GM12878 (cell line): ENCODE measurements around the gene FANCG. TPM values are rescaled to one million over a fixed set of nuclear protein-coding genes. Genes with fewer than 3 reads are reported as not detected.

Experiments
- ATAC-seq: fragments of 200-7000 bp; cut with Tn5 transposase; 3 replicates; pipeline ENCODE4 v1.9.1; 2020; ENCODE audit warnings: mild to moderate bottlenecking, moderate library complexity
- BruUV-seq: library from RNA; stranded (reverse); fragments of 400-500 nt; replicated peaks from 2 replicates; lab custom pipeline; 2021; lab: Mats Ljungman, UMichigan
- CTCF ChIA-PET: fragments of 300-600 bp; sonication (Branson Sonifier 250); formaldehyde crosslinking; extraction: SDS; loops from one replicate; lab custom pipeline; 2021; ENCODE audit warnings: inconsistent platforms; lab: Yijun Ruan, JAX
- POLR2A ChIA-PET: fragments of 350-600 bp; formaldehyde crosslinking; extraction: SDS; loops from one replicate; lab custom pipeline; 2021; ENCODE audit warnings: inconsistent platforms; lab: Charles Lee
- RAD21 ChIA-PET: fragments of 300-600 bp; sonication (Branson Sonifier 250); formaldehyde crosslinking; loops from one replicate; lab custom pipeline; 2023; ENCODE audit warnings: antibody characterized with exemption; ENCODE audit not compliant: unreplicated experiment; lab: Charles Lee
- SMC1A ChIA-PET: fragments of 300-600 bp; sonication (Branson Sonifier 250); formaldehyde crosslinking; loops from one replicate; lab custom pipeline; 2023; ENCODE audit not compliant: unreplicated experiment, uncharacterized antibody; lab: Charles Lee
- DNase-seq: peaks from one replicate; pipeline ENCODE4 v3.0.0-alpha.2; 2011; ENCODE audit warnings: low read depth, low spot score
- FAIRE-seq: peaks from 3 replicates; lab custom pipeline; 2011; peaks lifted over from hg19 to GRCh38; lab: Jason Lieb, UNC
- H2AFZ ChIP-seq: 2 replicates; pipeline ENCODE4 v1.6.0; 2011; ENCODE audit warnings: low read depth, low read length, control low read depth; ENCODE audit not compliant: control insufficient read depth
- H3K27ac ChIP-seq: 2 replicates; pipeline ENCODE4 v1.5.1; 2011; ENCODE audit warnings: control low read depth; ENCODE audit not compliant: control insufficient read depth, insufficient read depth
- H3K27me3 ChIP-seq, 2 experiments: replicated peaks in 1 of 2; 2 replicates each; pipeline versions ENCODE4 v1.6.0 to v1.6.1; 2011; ENCODE audit warnings: low read length in 1 of 2; ENCODE audit not compliant: control insufficient read depth in 2 of 2, insufficient read depth in 2 of 2
- H3K36me3 ChIP-seq, 2 experiments: 2 replicates each; pipeline ENCODE4 v1.5.1; 2011; ENCODE audit warnings: low read length in 1 of 2; ENCODE audit not compliant: control insufficient read depth in 2 of 2, insufficient read depth in 2 of 2
- H3K4me1 ChIP-seq: 2 replicates; pipeline ENCODE4 v1.6.1; 2011; ENCODE audit warnings: mild to moderate bottlenecking, low read length, moderate library complexity, mixed read lengths; ENCODE audit not compliant: control insufficient read depth, insufficient read depth
- H3K4me2 ChIP-seq: 2 replicates; pipeline ENCODE4 v1.6.0; 2011; ENCODE audit warnings: control low read depth; ENCODE audit not compliant: control insufficient read depth, insufficient read depth
- H3K4me3 ChIP-seq: fragments of 200-600 bp; sonication (generic); 2 replicates; pipeline ENCODE4 v1.5.1; 2016
- H3K79me2 ChIP-seq: 2 replicates; pipeline ENCODE4 v1.6.0; 2011; ENCODE audit warnings: low read length; ENCODE audit not compliant: control insufficient read depth, insufficient read depth
- H3K9ac ChIP-seq: 2 replicates; pipeline ENCODE4 v1.8.0; 2011; ENCODE audit warnings: low read length, control low read depth, mixed read lengths; ENCODE audit not compliant: control insufficient read depth, insufficient read depth
- H3K9me3 ChIP-seq: replicated peaks from 3 replicates; pipeline ENCODE4 v1.5.1; 2011; ENCODE audit warnings: mild to moderate bottlenecking, low read length; ENCODE audit not compliant: control insufficient read depth, insufficient read depth
- H4K20me1 ChIP-seq: 2 replicates; pipeline ENCODE4 v1.6.0; 2011; ENCODE audit not compliant: control insufficient read depth, insufficient read depth
- ASH2L ChIP-seq: fragments of 300-600, 200-600 bp; sonication (generic); IDR thresholded peaks from 2 replicates; pipeline ENCODE4 v1.6.1; 2017; ENCODE audit warnings: low read depth, mild to moderate bottlenecking, borderline replicate concordance
- HDAC2 ChIP-seq: fragments of 200-600 bp; sonication (generic); IDR thresholded peaks from 2 replicates; pipeline ENCODE4 v1.6.1; 2017
- IRF3 ChIP-seq: fragments of 450-650 bp; IDR thresholded peaks from 2 replicates; pipeline ENCODE4 v1.6.1; 2014; ENCODE audit warnings: mild to moderate bottlenecking
- IRF5 ChIP-seq: fragments of 450-650 bp; IDR thresholded peaks from 2 replicates; pipeline ENCODE4 v1.6.1; 2017; ENCODE audit warnings: borderline replicate concordance
- NR2C1 ChIP-seq: fragments of 450-650 bp; IDR thresholded peaks from 2 replicates; pipeline ENCODE4 v1.6.1; 2017; ENCODE audit warnings: antibody characterized with exemption, mild to moderate bottlenecking, moderate library complexity
- NR2C2 ChIP-seq: IDR thresholded peaks from 2 replicates; pipeline ENCODE4 v1.6.1; 2011; ENCODE audit warnings: borderline replicate concordance, low read depth; ENCODE audit not compliant: control insufficient read depth, insufficient read length
- PKNOX1 ChIP-seq: fragments of 450-650 bp; IDR thresholded peaks from 2 replicates; pipeline ENCODE4 v1.6.1; 2016; ENCODE audit warnings: mild to moderate bottlenecking
- POLR2AphosphoS2 ChIP-seq: IDR thresholded peaks from 2 replicates; pipeline ENCODE4 v1.6.1; 2011; ENCODE audit warnings: low read depth, mild to moderate bottlenecking, low read length, improper control_type of control experiment, moderate library complexity
- POLR2AphosphoS5 ChIP-seq: IDR thresholded peaks from 2 replicates; pipeline ENCODE4 v1.6.1; 2011; ENCODE audit warnings: mild to moderate bottlenecking, low read length, inconsistent platforms
- POU2F2 ChIP-seq: IDR thresholded peaks from 3 replicates; pipeline ENCODE4 v1.6.1; 2011; ENCODE audit warnings: low read depth, mild to moderate bottlenecking, low read length, borderline replicate concordance
- RAD51 ChIP-seq: fragments of 450-650 bp; IDR thresholded peaks from 2 replicates; pipeline ENCODE4 v1.6.1; 2016; ENCODE audit warnings: moderate library complexity, mild to moderate bottlenecking, inconsistent platforms
- TCF3 ChIP-seq: IDR thresholded peaks from 2 replicates; pipeline ENCODE4 v1.6.1; 2012; ENCODE audit warnings: low read depth, mild to moderate bottlenecking, low read length, borderline replicate concordance; ENCODE audit not compliant: insufficient read depth
- ZNF687 ChIP-seq: fragments of 450-650 bp; IDR thresholded peaks from 2 replicates; pipeline ENCODE4 v1.6.1; 2017; ENCODE audit warnings: mild to moderate bottlenecking, moderate library complexity
- WGBS: methylation state at CpG from one replicate; pipeline ENCODE4 v1.1.6; 2016; ENCODE audit warnings: low lambda C conversion rate; ENCODE audit not compliant: insufficient replicate concordance, insufficient coverage; ENCODE audit errors: missing lambda C conversion rate; 5-methylcytosine and 5-hydroxymethylcytosine counted together
- in situ Hi-C: fragments of 300-500 bp; cut with MboI; formaldehyde crosslinking; loops from 9 replicates; pipeline ENCODE4 v1.14.3; 2018; ENCODE audit warnings: mixed read lengths
- intact Hi-C: fragments of 100-400 bp; cut with micrococcal nuclease; formaldehyde crosslinking; loops from one replicate; pipeline ENCODE4 v1.14.2; 2022; ENCODE audit not compliant: unreplicated experiment
- polyA plus RNA-seq, 11 experiments: library from polyadenylated mRNA; depleted of rRNA in 4 of 11; unstranded in 6 of 11; stranded (reverse) in 5 of 11; fragments of >200 nt; fragmentation: Nextera tagmentation in 4 of 11; fragmentation: Illumina TruSeq in 1 of 11; extraction: Ambion mirVana in 4 of 11; extraction: Trizol in 1 of 11; gene quantifications; 1 replicate in 1 of 11; 2 replicates in 10 of 11; pipeline versions ENCODE4 v1.2.1 to v1.2.3, GENCODE V29; 2011 to 2016; ENCODE audit warnings: inconsistent platforms in 2 of 11, missing spikeins in 2 of 11, low read depth in 1 of 11
- total RNA-seq, 4 experiments: library from RNA; depleted of rRNA in 3 of 4; stranded (reverse); fragments of >200 nt in 3 of 4; fragmentation: Illumina TruSeq in 1 of 4; extraction: Trizol in 1 of 4; gene quantifications; 2 replicates each; pipeline versions ENCODE4 v1.2.1 to v1.2.3, GENCODE V29; 2013 to 2021

Gene FANCG
- total and polyA plus RNA-seq, 10 of the 15 experiments (the other 5 are each of a cell fraction or from before 2014, with no cell fraction given) = 16.4 to 78.7 (median 45.4) TPM

GRCh38 chr9:35054871-35055644 is 24.7 kb downstream of the FANCG start (continued):
- TF ChIP-seq TCF3 = no peak

GRCh38 chr9:35054185-35054835 is 25.4 kb downstream of the FANCG start:
- Histone ChIP-seq H3K4me3 (no peak overlapping the region), H4K20me1 (no peaks in the 10 kb centered on the region; the same call in 1 of the 2 replicates), H3K4me1 (no peaks in the 10 kb centered on the region), H2AFZ (no peak overlapping the region), H3K27me3 (no peaks in the 10 kb centered on the region), H3K27ac (no peak overlapping the region), H3K9ac (no peak overlapping the region), H3K4me2 (no peak overlapping the region), H3K36me3 (peaks cover 16 to 28% of the 10 kb centered on the region in 2 experiments), H3K79me2 (no peaks in the 10 kb centered on the region), H3K9me3 (no peaks in the 10 kb centered on the region)
- ATAC-seq (no peak), FAIRE-seq (no peak), DNase-seq (no peak)
- SMC1A ChIA-PET = no interaction called here
- RAD21 ChIA-PET = interaction anchor here (4.7 kb wide), 1 partner anchor 155 kb away, joined by 61 read pairs; no protein-coding TSS in a partner anchor
- 58% methylated on average over 5 of the region's 5 CpGs for WGBS
- in situ Hi-C loops (loop anchor here (5.0 kb wide), 1 partner anchor 152 kb away; no protein-coding TSS in a partner anchor), intact Hi-C loops (loop anchor here (5.0 kb wide), 1 partner anchor 67 kb away; the partner anchor contains the start of gene DNAJB5)
- POLR2A ChIA-PET = interaction anchor here (0.7 to 0.9 kb wide), 2 partner anchors 22 to 121 kb away, joined by 3 read pairs; no protein-coding TSS in a partner anchor
- CTCF ChIA-PET = no interaction called here
- BruUV-seq = no TSS peak
- TF ChIP-seq ZNF687 (no peak), NR2C1 (no peak), POU2F2 (no peak), PKNOX1 (no peak), RAD51 (no peak), POLR2AphosphoS5 (no peak; the same call in 1 of the 2 replicates), ASH2L (no peak), NR2C2 (no peak), POLR2AphosphoS2 (no peak), HDAC2 (no peak), IRF5 (no peak), IRF3 (no peak)
